MM.1S (cell line): ENCODE data around the gene PTCH2.

Experiments used
- CTCF ChIP-seq: fragments of 300-600 bp; sonication (generic); IDR thresholded peaks from 2 replicates; pipeline ENCODE4 v1.5.1; 2016; ENCODE audit warnings: antibody characterized with exemption, low read length, mixed read lengths
- EZH2 ChIP-seq: fragments of 300-600 bp; sonication (generic); optimal IDR thresholded peaks from 2 replicates; pipeline ENCODE3; 2017; ENCODE audit warnings: low read depth, mild to moderate bottlenecking, antibody characterized with exemption, low read length, mixed read lengths

GRCh38 chr1:44783697-44784093 is 59.4 kb downstream of the PTCH2 start:
- no peak for TF ChIP-seq CTCF
- no peak for TF ChIP-seq EZH2
